CD4-positive, alpha-beta memory T cell (primary cell): ENCODE data around the gene RAD9A. TPM values are rescaled to one million over a fixed set of nuclear protein-coding genes. Genes with fewer than 3 reads are reported as not detected.
A peak's percentile ranks its signal among the peaks of the same experiment; 100 is the strongest.

Experiments used
- CTCF ChIA-PET: fragments of 350-600 bp; sonication (Branson Sonifier 250); formaldehyde crosslinking; loops from one replicate; lab custom pipeline; 2021; ENCODE audit warnings: inconsistent platforms; ENCODE audit not compliant: partially characterized antibody; lab: Charles Lee
- POLR2A ChIA-PET: fragments of 350-600 bp; sonication (Branson Sonifier 250); formaldehyde crosslinking; loops from one replicate; lab custom pipeline; 2021; ENCODE audit not compliant: partially characterized antibody; lab: Charles Lee
- DNase-seq, 5 donors: peaks; one replicate each; pipeline versions ENCODE4 v3.0.0 to v3.0.0-alpha.2; 2020 to 2022; ENCODE audit warnings: mixed read lengths in 1 of 5
- H3K27ac ChIP-seq: one replicate; pipeline ENCODE4 v1.7.0; 2013; ENCODE audit warnings: low read depth, low read length
- H3K27me3 ChIP-seq: 2 replicates; pipeline ENCODE4 v1.7.0; 2013; ENCODE audit warnings: mild to moderate bottlenecking, low read length, moderate library complexity; ENCODE audit not compliant: insufficient read depth
- H3K36me3 ChIP-seq: 2 replicates; pipeline ENCODE4 v1.7.0; 2013; ENCODE audit warnings: mild to moderate bottlenecking, low read length, moderate library complexity; ENCODE audit not compliant: insufficient read depth
- H3K4me1 ChIP-seq: 2 replicates; pipeline ENCODE4 v1.7.0; 2013; ENCODE audit warnings: mild to moderate bottlenecking, low read length, moderate library complexity; ENCODE audit not compliant: insufficient read depth
- H3K4me3 ChIP-seq, 2 donors: one replicate each; pipeline ENCODE4 v1.7.0; 2013; ENCODE audit warnings: low read length in 2 of 2, mild to moderate bottlenecking in 1 of 2
- H3K9me3 ChIP-seq, 2 donors: one replicate each; pipeline ENCODE4 v1.7.0; 2013; ENCODE audit warnings: low read length in 2 of 2, control low read depth in 1 of 2; ENCODE audit not compliant: control insufficient read depth in 1 of 2
- H3K27ac Mint-ChIP-seq, 7 donors: one replicate each; pipeline ENCODE4 v1.8.0; 2020 to 2021; ENCODE audit warnings: mixed read lengths in 7 of 7, mild to moderate bottlenecking in 6 of 7, inconsistent platforms in 3 of 7, moderate library complexity in 3 of 7
- H3K27me3 Mint-ChIP-seq, 2 donors: one replicate each; pipeline ENCODE4 v1.8.0; 2020 to 2021; ENCODE audit warnings: mixed read lengths in 2 of 2
- H3K36me3 Mint-ChIP-seq, 2 donors: one replicate each; pipeline ENCODE4 v1.8.0; 2020 to 2021; ENCODE audit warnings: mixed read lengths in 2 of 2, inconsistent platforms in 1 of 2, mild to moderate bottlenecking in 1 of 2
- H3K4me1 Mint-ChIP-seq, 4 donors: one replicate each; pipeline ENCODE4 v1.8.0; 2020 to 2021; ENCODE audit warnings: mixed read lengths in 4 of 4, mild to moderate bottlenecking in 1 of 4
- H3K4me3 Mint-ChIP-seq, 8 donors: one replicate each; pipeline ENCODE4 v1.8.0; 2020 to 2021; ENCODE audit warnings: mixed read lengths in 8 of 8, mild to moderate bottlenecking in 7 of 8, moderate library complexity in 6 of 8, inconsistent platforms in 3 of 8
- H3K9me3 Mint-ChIP-seq, 8 donors: one replicate each; pipeline ENCODE4 v1.8.0; 2020 to 2021; ENCODE audit warnings: mixed read lengths in 8 of 8, mild to moderate bottlenecking in 5 of 8, inconsistent platforms in 3 of 8, moderate library complexity in 1 of 8
- intact Hi-C: fragments of 100-400 bp; cut with micrococcal nuclease; formaldehyde crosslinking; loops from one replicate; pipeline ENCODE4 v1.15.1; 2023
- polyA plus RNA-seq, 2 donors: library from polyadenylated mRNA; unstranded; fragments of 300-500 nt; fragmentation: Illumina TruSeq; gene quantifications; one replicate each; pipeline ENCODE4 v1.2.3, GENCODE V29; 2021
- total RNA-seq, 2 experiments: library from RNA; stranded (reverse); gene quantifications; one replicate each; pipeline ENCODE4 v1.2.3, GENCODE V29; 2021

RAD9A gene
- total RNA-seq (10 to 100 TPM; 51.8 to 55.9 TPM), polyA plus RNA-seq (1 to 10 TPM; 6.7 to 8.3 TPM)

- no peaks in the 10 kb centered on the region for H3K9me3 ChIP-seq
- H3K27ac Mint-ChIP-seq = peak within 1 kb of the TSS; percentile 82 to 94 (median 87)
- peaks cover 23 to 46% (median 36%) of the 10 kb centered on the region in 4 donors for H3K4me1 Mint-ChIP-seq
- DNase-seq = peak; percentile 86 to 93 (median 89)
- ChIA-PET CTCF (interaction anchor here (1.4 to 24.8 kb wide), 12 partner anchors 9 to 124 kb away, joined by 3 to 1065 read pairs (median 6); partner anchors contain the start of genes AIP, POLD4, PPP1CA and PTPRCAP), POLR2A (interaction anchor here (0.9 to 21.5 kb wide), 33 partner anchors 9 to 151 kb away, joined by 3 to 2262 read pairs (median 7); partner anchors contain the start of genes AIP, CARNS1, CDK2AP2 and CLCF1)
- H3K9me3 Mint-ChIP-seq = peaks cover 0 to 1% (median 0%) of the 10 kb centered on the region in 8 donors
- peaks cover 18% of the 10 kb centered on the region for H3K4me1 ChIP-seq
- H3K36me3 ChIP-seq = peaks cover 3% of the 10 kb centered on the region
- H3K4me3 Mint-ChIP-seq = peak within 1 kb of the TSS; percentile 87 to 93 (median 91)
- intact Hi-C loops = loop anchor here (1.0 kb wide), 2 partner anchors 10 to 93 kb away; partner anchors contain the start of gene PPP1CA
- peak within 1 kb of the TSS; percentile 63 to 75 for H3K4me3 ChIP-seq
- peak within 1 kb of the TSS; percentile 79 for H3K27ac ChIP-seq
- no peaks in the 10 kb centered on the region for H3K27me3 Mint-ChIP-seq
- peaks cover 8 to 14% of the 10 kb centered on the region in 2 donors for H3K36me3 Mint-ChIP-seq
- H3K27me3 ChIP-seq = no peaks in the 10 kb centered on the region
Observed at GRCh38 chr11:67391304-67392182, at the start of gene RAD9A. Gene RAD9A (plus strand): TSS chr11:67391986. CDS start chr11:67392045, 59 bp downstream.

DNA sequence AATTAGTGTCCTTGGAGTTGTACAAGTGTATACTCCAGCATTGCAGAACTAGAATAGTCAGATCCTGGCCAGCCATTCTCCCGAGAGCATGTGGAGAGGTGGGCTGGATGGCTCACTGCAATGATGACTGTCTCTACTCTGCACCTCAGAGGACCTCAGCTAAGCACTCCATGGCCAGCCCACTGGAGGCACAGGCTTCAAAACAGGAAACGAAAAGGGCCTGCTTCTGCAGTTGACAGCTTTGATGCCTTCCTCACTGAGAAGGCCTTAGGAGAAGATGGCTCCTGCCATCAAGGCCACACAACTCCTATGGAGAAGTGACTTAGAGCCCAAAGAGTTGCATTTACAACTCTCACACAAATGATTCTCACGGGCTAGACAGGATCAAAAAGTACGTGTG is 47.5 kb upstream of the RAD9A start:
- H3K36me3 Mint-ChIP-seq = no peaks in the 10 kb centered on the region

GRCh38 chr11:67345247-67345919 is 46.4 kb upstream of the RAD9A start:
- Mint-ChIP-seq H3K4me3 (peak overlapping the region in 4 of 8 donors; percentile 16 to 51 (median 42)), H3K36me3 (no peaks in the 10 kb centered on the region), H3K9me3 (no peaks in the 10 kb centered on the region), H3K27me3 (no peaks in the 10 kb centered on the region), H3K4me1 (peaks cover 25 to 52% (median 33%) of the 10 kb centered on the region in 4 donors), H3K27ac (peak overlapping the region; percentile 50 to 92 (median 82))
- H3K36me3 ChIP-seq = no peaks in the 10 kb centered on the region
- H3K4me1 ChIP-seq = peaks cover 30% of the 10 kb centered on the region
- no peak overlapping the region for H3K27ac ChIP-seq
- no peaks in the 10 kb centered on the region for H3K27me3 ChIP-seq
- DNase-seq = no peak
- no peaks in the 10 kb centered on the region for H3K9me3 ChIP-seq
- intact Hi-C loops = no loop called here
- POLR2A ChIA-PET = interaction anchor here (0.7 to 6.4 kb wide), 16 partner anchors 9 to 160 kb away, joined by 3 to 45 read pairs (median 6); partner anchors contain the start of genes ANKRD13D, CLCF1, PITPNM1 and POLD4
- H3K4me3 ChIP-seq = no peak overlapping the region
- CTCF ChIA-PET = interaction anchor here (0.7 to 4.4 kb wide), 22 partner anchors 7 to 285 kb away, joined by 3 to 132 read pairs (median 4); partner anchors contain the start of genes ANKRD13D, CLCF1, NUDT8 and POLD4

More for the DNA sequence above, 47.5 kb upstream of the RAD9A start:
- no peaks in the 10 kb centered on the region for H3K27me3 Mint-ChIP-seq
- H3K27ac ChIP-seq = peak overlapping the region; percentile 26
- ChIA-PET POLR2A (interaction anchor here (1.1 to 6.4 kb wide), 6 partner anchors 10 to 104 kb away, joined by 3 to 45 read pairs (median 6); partner anchors contain the start of gene POLD4), CTCF (interaction anchor here (0.9 to 4.4 kb wide), 10 partner anchors 8 to 114 kb away, joined by 3 to 132 read pairs (median 11); partner anchors contain the start of genes CLCF1 and POLD4)
- peak overlapping the region in 6 of 8 donors; percentile 11 to 83 (median 51) for H3K4me3 Mint-ChIP-seq
- peaks cover 30% of the 10 kb centered on the region for H3K4me1 ChIP-seq
- H3K9me3 Mint-ChIP-seq = no peaks in the 10 kb centered on the region
- peak overlapping the region; percentile 61 to 91 (median 77) for H3K27ac Mint-ChIP-seq
- intact Hi-C loops = no loop called here
- peaks cover 23 to 43% (median 26%) of the 10 kb centered on the region in 4 donors for H3K4me1 Mint-ChIP-seq
- no peak overlapping the region for H3K4me3 ChIP-seq
- H3K9me3 ChIP-seq = no peaks in the 10 kb centered on the region
- H3K36me3 ChIP-seq = no peaks in the 10 kb centered on the region
- H3K27me3 ChIP-seq = no peaks in the 10 kb centered on the region
- no peak for DNase-seq

GRCh38 chr11:67345920-67346819 is 45.6 kb upstream of the RAD9A start:
- POLR2A ChIA-PET = interaction anchor here (0.7 to 6.4 kb wide), 16 partner anchors 8 to 159 kb away, joined by 3 to 45 read pairs (median 4); partner anchors contain the start of genes ANKRD13D, CLCF1, PITPNM1 and POLD4
- H3K9me3 Mint-ChIP-seq = no peaks in the 10 kb centered on the region
- peaks cover 28 to 56% (median 36%) of the 10 kb centered on the region in 4 donors for H3K4me1 Mint-ChIP-seq
- peaks cover 0 to 3% of the 10 kb centered on the region in 2 donors for H3K36me3 Mint-ChIP-seq
- Histone ChIP-seq H3K4me3 (no peak overlapping the region), H3K4me1 (peaks cover 35% of the 10 kb centered on the region), H3K27me3 (no peaks in the 10 kb centered on the region), H3K36me3 (no peaks in the 10 kb centered on the region), H3K9me3 (no peaks in the 10 kb centered on the region), H3K27ac (no peak overlapping the region)
- CTCF ChIA-PET = interaction anchor here (0.7 to 4.4 kb wide), 24 partner anchors 9 to 284 kb away, joined by 3 to 132 read pairs (median 4); partner anchors contain the start of genes ANKRD13D, CLCF1, NUDT8 and PPP1CA
- H3K27ac Mint-ChIP-seq = peak overlapping the region in 6 of 7 donors; percentile 50 to 92 (median 85)
- intact Hi-C loops = loop anchor here (1.0 kb wide), 1 partner anchor 11 kb away; no protein-coding TSS in a partner anchor
- peak in 4 of 5 donors; percentile 30 to 41 (median 38) for DNase-seq
- H3K4me3 Mint-ChIP-seq = peak overlapping the region in 3 of 8 donors; percentile 35 to 51 (median 50)
- H3K27me3 Mint-ChIP-seq = no peaks in the 10 kb centered on the region

GRCh38 chr11:67347964-67348749 is 43.6 kb upstream of the RAD9A start:
- H3K9me3 Mint-ChIP-seq = no peaks in the 10 kb centered on the region
- peaks cover 36 to 66% (median 47%) of the 10 kb centered on the region in 4 donors for H3K4me1 Mint-ChIP-seq

More at GRCh38 chr11:67347964-67348749, 43.6 kb upstream of the RAD9A start:
- POLR2A ChIA-PET = interaction anchor here (1.1 to 11.8 kb wide), 3 partner anchors 30 to 117 kb away, joined by 4 to 449 read pairs (median 8); partner anchors contain the start of gene CLCF1
- Histone ChIP-seq H3K9me3 (no peaks in the 10 kb centered on the region), H3K27me3 (no peaks in the 10 kb centered on the region), H3K36me3 (peaks cover 3% of the 10 kb centered on the region), H3K4me3 (no peak overlapping the region), H3K4me1 (peaks cover 54% of the 10 kb centered on the region), H3K27ac (no peak overlapping the region)
- intact Hi-C loops = no loop called here
- no peak for DNase-seq
- peak overlapping the region in 4 of 7 donors; percentile 31 to 52 (median 38) for H3K27ac Mint-ChIP-seq
- no peaks in the 10 kb centered on the region for H3K27me3 Mint-ChIP-seq
- H3K4me3 Mint-ChIP-seq = no peak overlapping the region
- CTCF ChIA-PET = interaction anchor here (0.9 to 18.4 kb wide), 7 partner anchors 9 to 40 kb away, joined by 3 to 1065 read pairs (median 23); partner anchors contain the start of genes CLCF1 and RAD9A
- H3K36me3 Mint-ChIP-seq = peaks cover 0 to 8% of the 10 kb centered on the region in 2 donors
